K562 (cell line): ENCODE data around the gene GNG7. TPM values are rescaled to one million over a fixed set of nuclear protein-coding genes. Genes with fewer than 3 reads are reported as not detected.

Experiments
- ATAC-seq: fragments of 200-7000 bp; cut with Tn5 transposase; 3 replicates; pipeline ENCODE4 v1.9.1; 2020; ENCODE audit warnings: moderate library complexity
- BruUV-seq: library from RNA; stranded (reverse); fragments of 400-500 nt; replicated peaks from 2 replicates; lab custom pipeline; 2021; lab: Mats Ljungman, UMichigan
- CTCF ChIA-PET: fragments of 300-600 bp; formaldehyde crosslinking; extraction: SDS; loops from one replicate; lab custom pipeline; 2021; ENCODE audit warnings: low intra/inter-chr PET ratio; lab: Yijun Ruan, JAX
- POLR2A ChIA-PET: fragments of 300-600, 350-650 bp; sonication (Branson Sonifier 250); formaldehyde crosslinking; extraction: SDS; loops from one replicate; lab custom pipeline; 2021; ENCODE audit warnings: antibody characterized with exemption, inconsistent platforms; lab: Yijun Ruan, JAX
- DNase-seq, 4 experiments: peaks; one replicate each; pipeline versions ENCODE4 v3.0.0 to v3.0.0-alpha.2; 2011 to 2018; ENCODE audit warnings: low spot score in 3 of 4, mixed read lengths in 3 of 4; ENCODE audit errors: extremely low read depth in 1 of 4
- FAIRE-seq: peaks from 2 replicates; lab custom pipeline; 2011; peaks lifted over from hg19 to GRCh38; lab: Jason Lieb, UNC
- H2AFZ ChIP-seq: 2 replicates; pipeline ENCODE4 v1.6.0; 2011; ENCODE audit warnings: low read depth, low read length, control low read depth, inconsistent platforms
- H3K27ac ChIP-seq: fragments of 200-600 bp; 3 replicates; pipeline ENCODE4 v1.8.0; 2011; ENCODE audit warnings: low read depth, mild to moderate bottlenecking, control low read depth, inconsistent platforms, low read length, moderate library complexity, mixed read lengths; ENCODE audit errors: extremely low read depth
- H3K27me3 ChIP-seq, 2 experiments: fragments of 300-600 bp in 1 of 2; 2 replicates in 1 of 2; 3 replicates in 1 of 2; pipeline versions ENCODE4 v1.6.0 to v1.8.0; 2011; ENCODE audit warnings: inconsistent platforms in 2 of 2, low read length in 2 of 2, mild to moderate bottlenecking in 1 of 2, mixed read lengths in 1 of 2, moderate library complexity in 1 of 2; ENCODE audit not compliant: control insufficient read depth in 2 of 2, insufficient read depth in 2 of 2
- H3K36me3 ChIP-seq: fragments of 300-600 bp; 3 replicates; pipeline ENCODE4 v1.8.0; 2011; ENCODE audit warnings: mild to moderate bottlenecking, low read length, inconsistent platforms; ENCODE audit not compliant: control insufficient read depth, insufficient read depth
- H3K4me1 ChIP-seq, 2 experiments: fragments of 200-600 bp in 1 of 2; replicated peaks in 1 of 2; 2 replicates in 1 of 2; 3 replicates in 1 of 2; pipeline versions ENCODE4 v1.5.1 to v1.8.0; 2011; ENCODE audit warnings: inconsistent platforms in 2 of 2, low read length in 2 of 2, mild to moderate bottlenecking in 1 of 2, mixed read lengths in 1 of 2, moderate library complexity in 1 of 2; ENCODE audit not compliant: control insufficient read depth in 2 of 2, insufficient read depth in 2 of 2
- H3K4me2 ChIP-seq: 2 replicates; pipeline ENCODE4 v1.6.1; 2011; ENCODE audit warnings: low read length, control low read depth, inconsistent platforms, mixed read lengths; ENCODE audit not compliant: insufficient read depth
- H3K4me3 ChIP-seq: fragments of 200-600 bp; sonication (generic), shearing (Covaris generic); 2 replicates; pipeline ENCODE4 v1.5.1; 2016; ENCODE audit warnings: control low read depth, inconsistent platforms
- H3K79me2 ChIP-seq: fragments of 200-600 bp; 3 replicates; pipeline ENCODE4 v1.8.0; 2011; ENCODE audit warnings: low read length, inconsistent platforms; ENCODE audit not compliant: control insufficient read depth, insufficient read depth
- H3K9ac ChIP-seq, 2 experiments: 2 replicates each; pipeline versions ENCODE4 v1.6.0 to v1.6.1; 2011; ENCODE audit warnings: low read depth in 2 of 2, low read length in 2 of 2, control low read depth in 1 of 2, inconsistent platforms in 1 of 2, mild to moderate bottlenecking in 1 of 2, mixed read lengths in 1 of 2; ENCODE audit not compliant: insufficient read depth in 1 of 2
- H3K9me1 ChIP-seq: one replicate; pipeline ENCODE4 v1.6.0; 2011; ENCODE audit warnings: inconsistent platforms, mild to moderate bottlenecking, low read length, moderate library complexity; ENCODE audit not compliant: control insufficient read depth, insufficient read depth
- H3K9me3 ChIP-seq: replicated peaks from 2 replicates; pipeline ENCODE4 v1.5.1; 2011; ENCODE audit warnings: low read depth, low read length, inconsistent platforms; ENCODE audit not compliant: control insufficient read depth, insufficient read depth
- H4K20me1 ChIP-seq: replicated peaks from 2 replicates; pipeline ENCODE4 v1.6.1; 2011; ENCODE audit warnings: low read length, inconsistent platforms, mixed read lengths; ENCODE audit not compliant: control insufficient read depth, insufficient read depth
- CEBPB ChIP-seq: fragments of 450-650 bp; IDR thresholded peaks from 2 replicates; pipeline ENCODE4 v1.6.1; 2016; ENCODE audit warnings: missing genetic modification characterization, missing compliant biosample characterization
- ILK ChIP-seq: fragments of 450-650 bp; IDR thresholded peaks from 2 replicates; pipeline ENCODE4 v1.6.1; 2016; ENCODE audit warnings: missing genetic modification characterization, low read depth, mild to moderate bottlenecking, missing compliant biosample characterization, moderate library complexity, borderline replicate concordance
- NFIC ChIP-seq: fragments of 450-650 bp; IDR thresholded peaks from 2 replicates; pipeline ENCODE4 v1.6.1; 2017; ENCODE audit warnings: mild to moderate bottlenecking, inconsistent platforms
- TAF9B ChIP-seq: fragments of 450-650 bp; IDR thresholded peaks from 2 replicates; pipeline ENCODE4 v1.6.1; 2018; ENCODE audit warnings: mild to moderate bottlenecking; ENCODE audit not compliant: partially characterized antibody
- U2AF2 ChIP-seq: fragments of 200-400 bp; formaldehyde crosslinking; optimal IDR thresholded peaks from 2 replicates; pipeline ENCODE3; 2017; ENCODE audit warnings: low read depth, mild to moderate bottlenecking, low read length
- WGBS: fragments of 100-300 bp; shearing (Covaris generic); methylation state at CpG from one replicate; pipeline ENCODE4 v1.1.6; 2016; ENCODE audit warnings: low coverage, mixed read lengths; ENCODE audit not compliant: insufficient coverage; ENCODE audit errors: missing lambda C conversion rate; 5-methylcytosine and 5-hydroxymethylcytosine counted together
- in situ Hi-C: fragments of 300-500 bp; cut with MboI; formaldehyde crosslinking; loops from 4 replicates; pipeline ENCODE4 v1.15.0; 2018; ENCODE audit warnings: inconsistent platforms, mixed read lengths
- intact Hi-C: fragments of 100-400 bp; cut with micrococcal nuclease; formaldehyde crosslinking; loops from 2 replicates; pipeline ENCODE4 v1.14.2; 2022
- polyA plus RNA-seq, 8 experiments: library from polyadenylated mRNA; depleted of rRNA in 4 of 8; stranded (reverse) in 5 of 8; unstranded in 3 of 8; fragments of >200 nt; fragmentation: Nextera tagmentation in 2 of 8; fragmentation: Illumina TruSeq in 1 of 8; extraction: Ambion mirVana in 2 of 8; extraction: Trizol in 1 of 8; gene quantifications; 2 replicates each; pipeline versions ENCODE4 v1.2.1 to v1.2.3, GENCODE V29; 2011 to 2014; ENCODE audit warnings: inconsistent platforms in 1 of 8, missing spikeins in 1 of 8
- total RNA-seq, 7 experiments: library from RNA; depleted of rRNA in 6 of 7; stranded (reverse); fragments of >200 nt in 6 of 7; fragmentation: Illumina TruSeq in 2 of 7; extraction: Trizol in 2 of 7; gene quantifications; 2 replicates each; pipeline versions ENCODE4 v1.2.1 to v1.2.3, GENCODE V29; 2011 to 2021; ENCODE audit warnings: low replicate concordance in 1 of 7
- TF ChIP-seq, protein P1 (sequence below): IDR thresholded peaks from 2 replicates; pipeline ENCODE4 v1.6.1; 2016; ENCODE audit warnings: missing genetic modification characterization, missing compliant biosample characterization

GNG7 gene
- total and polyA plus RNA-seq, 9 of the 15 experiments (the other 6 are each of a cell fraction or from before 2014, with no cell fraction given): 0.01 to 0.20 (median 0.06) TPM; not detected in 1

DNA sequence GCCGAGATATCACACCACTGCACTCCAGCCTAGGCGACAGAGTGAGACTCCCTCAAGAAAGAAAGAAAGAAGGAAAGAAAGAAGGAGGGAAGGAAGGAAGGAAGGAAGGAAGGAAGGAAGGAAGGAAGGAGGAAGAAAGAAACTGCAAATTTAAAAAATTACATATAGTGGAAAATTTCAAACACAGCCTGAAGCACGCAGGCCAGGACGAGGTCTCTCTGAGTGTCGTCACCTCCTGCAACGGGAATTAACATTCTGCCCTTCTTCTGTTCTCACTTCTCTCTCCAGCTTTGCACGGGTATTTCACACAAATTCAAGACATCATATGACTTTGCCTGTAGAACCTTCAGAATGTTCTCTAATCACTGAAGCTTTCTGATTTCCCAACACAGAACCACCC is 108.2 kb downstream of the GNG7 start:
- TF ChIP-seq U2AF2 (no peak), NFIC (no peak), TAF9B (no peak), ILK (tag) (no peak), CEBPB (tag) (no peak)
- TF ChIP-seq, protein P1, sequence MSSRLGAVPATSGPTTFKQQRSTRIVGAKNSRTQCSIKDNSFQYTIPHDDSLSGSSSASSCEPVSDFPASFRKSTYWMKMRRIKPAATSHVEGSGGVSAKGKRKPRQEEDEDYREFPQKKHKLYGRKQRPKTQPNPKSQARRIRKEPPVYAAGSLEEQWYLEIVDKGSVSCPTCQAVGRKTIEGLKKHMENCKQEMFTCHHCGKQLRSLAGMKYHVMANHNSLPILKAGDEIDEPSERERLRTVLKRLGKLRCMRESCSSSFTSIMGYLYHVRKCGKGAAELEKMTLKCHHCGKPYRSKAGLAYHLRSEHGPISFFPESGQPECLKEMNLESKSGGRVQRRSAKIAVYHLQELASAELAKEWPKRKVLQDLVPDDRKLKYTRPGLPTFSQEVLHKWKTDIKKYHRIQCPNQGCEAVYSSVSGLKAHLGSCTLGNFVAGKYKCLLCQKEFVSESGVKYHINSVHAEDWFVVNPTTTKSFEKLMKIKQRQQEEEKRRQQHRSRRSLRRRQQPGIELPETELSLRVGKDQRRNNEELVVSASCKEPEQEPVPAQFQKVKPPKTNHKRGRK (tag): peak; percentile 49; the same call in 1 of the 2 replicates
- ChIA-PET CTCF (interaction anchor here (0.6 kb wide), 1 partner anchor 120 kb away, joined by 3 read pairs; no protein-coding TSS in a partner anchor), POLR2A (interaction anchor here (0.6 to 1.2 kb wide), 3 partner anchors 16 to 395 kb away, joined by 3 read pairs; no protein-coding TSS in a partner anchor)
- H3K36me3 ChIP-seq: no peaks in the 10 kb centered on the region
- no peaks in the 10 kb centered on the region for H3K79me2 ChIP-seq
- H3K4me3 ChIP-seq: no peak overlapping the region
- DNase-seq (no peak), ATAC-seq (no peak), FAIRE-seq (no peak)
- 8% methylated on average over 7 of the region's 7 CpGs for WGBS
- H3K9ac ChIP-seq: no peak overlapping the region
- no peak overlapping the region for H3K4me2 ChIP-seq
- intact Hi-C loops: no loop called here
- no peaks in the 10 kb centered on the region for H3K9me3 ChIP-seq
- no peak overlapping the region for H2AFZ ChIP-seq
- BruUV-seq: no TSS peak
- H3K27ac ChIP-seq: no peak overlapping the region
- in situ Hi-C loops: no loop called here
- H3K4me1 ChIP-seq: peaks cover 3 to 7% of the 10 kb centered on the region in 2 experiments; a peak in 4 of 5 replicates
- peaks cover 0 to 6% of the 10 kb centered on the region in 2 experiments; a peak in 3 of 5 replicates for H3K27me3 ChIP-seq
- no peaks in the 10 kb centered on the region for H3K9me1 ChIP-seq
- no peaks in the 10 kb centered on the region for H4K20me1 ChIP-seq
